ENCODE data around the gene ANKRD44.

DNA sequence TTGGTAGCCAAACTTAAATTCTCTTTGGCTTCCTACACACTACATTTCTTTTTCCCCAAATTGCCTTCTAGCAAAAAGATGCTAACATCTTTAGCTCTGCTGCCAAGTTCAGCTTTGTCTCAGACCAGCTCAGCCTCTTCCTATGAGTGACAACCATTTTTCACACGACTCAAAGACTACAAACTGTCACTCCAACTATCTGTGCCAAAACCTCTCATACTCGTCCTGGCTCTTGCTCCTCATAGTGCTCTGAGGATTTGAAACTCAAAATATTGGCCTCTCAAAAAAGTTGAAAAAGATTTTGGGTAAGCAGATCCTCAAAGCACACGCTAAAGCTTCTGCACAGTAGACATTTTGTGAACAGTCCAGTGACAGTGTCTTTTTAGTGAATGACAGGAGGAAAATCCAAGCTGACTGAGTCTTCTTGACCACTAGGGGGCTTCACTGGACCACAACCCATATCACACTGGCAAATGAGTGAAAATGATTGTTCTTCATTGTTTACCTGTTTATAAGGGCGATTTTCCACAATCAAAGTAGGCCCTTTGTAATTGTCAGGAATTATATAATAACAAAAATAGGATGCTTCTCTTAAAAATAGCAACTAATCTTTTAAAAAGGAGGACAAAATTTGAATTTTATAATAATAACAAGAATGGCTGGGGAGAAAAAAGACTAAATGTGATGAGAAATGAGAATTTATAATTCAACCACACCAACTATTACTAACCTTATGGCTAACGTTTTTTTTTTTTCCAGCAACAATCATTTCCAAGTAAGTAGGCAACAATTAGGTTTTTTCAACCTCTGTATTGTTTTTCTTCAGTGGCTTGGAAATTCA, 298.6 kb downstream of the ANKRD44 start:
- no peak for TF ChIP-seq POLR2A (IDR thresholded peaks at IDR 0.05)
- TF ChIP-seq, protein P1, sequence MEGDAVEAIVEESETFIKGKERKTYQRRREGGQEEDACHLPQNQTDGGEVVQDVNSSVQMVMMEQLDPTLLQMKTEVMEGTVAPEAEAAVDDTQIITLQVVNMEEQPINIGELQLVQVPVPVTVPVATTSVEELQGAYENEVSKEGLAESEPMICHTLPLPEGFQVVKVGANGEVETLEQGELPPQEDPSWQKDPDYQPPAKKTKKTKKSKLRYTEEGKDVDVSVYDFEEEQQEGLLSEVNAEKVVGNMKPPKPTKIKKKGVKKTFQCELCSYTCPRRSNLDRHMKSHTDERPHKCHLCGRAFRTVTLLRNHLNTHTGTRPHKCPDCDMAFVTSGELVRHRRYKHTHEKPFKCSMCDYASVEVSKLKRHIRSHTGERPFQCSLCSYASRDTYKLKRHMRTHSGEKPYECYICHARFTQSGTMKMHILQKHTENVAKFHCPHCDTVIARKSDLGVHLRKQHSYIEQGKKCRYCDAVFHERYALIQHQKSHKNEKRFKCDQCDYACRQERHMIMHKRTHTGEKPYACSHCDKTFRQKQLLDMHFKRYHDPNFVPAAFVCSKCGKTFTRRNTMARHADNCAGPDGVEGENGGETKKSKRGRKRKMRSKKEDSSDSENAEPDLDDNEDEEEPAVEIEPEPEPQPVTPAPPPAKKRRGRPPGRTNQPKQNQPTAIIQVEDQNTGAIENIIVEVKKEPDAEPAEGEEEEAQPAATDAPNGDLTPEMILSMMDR (IDR thresholded peaks at IDR 0.05 in 4 of 5, conservative IDR thresholded peaks at IDR 0.05 in 1 of 5), result peak; percentile 58 to 77 (median 64)

Measured in gastrocnemius medialis (tissue), 4 donors.